HG02840 (cell line): Measurements from ENCODE around the gene CHD2.

Source experiments
- ATAC-seq: cut with Tn5 transposase; IDR thresholded peaks from one replicate; pipeline ENCODE4 v1.9.1; 2021; ENCODE audit warnings: mild to moderate bottlenecking, moderate library complexity, moderate number of reproducible peaks; ENCODE audit not compliant: unreplicated experiment, low FRiP score

CHD2 gene

GRCh38 chr15:93001156-93001555 is 101.0 kb downstream of the CHD2 start:
- no peak for ATAC-seq

GRCh38 chr15:93001881-93002280 is 101.8 kb downstream of the CHD2 start:
- no peak for ATAC-seq

DNA sequence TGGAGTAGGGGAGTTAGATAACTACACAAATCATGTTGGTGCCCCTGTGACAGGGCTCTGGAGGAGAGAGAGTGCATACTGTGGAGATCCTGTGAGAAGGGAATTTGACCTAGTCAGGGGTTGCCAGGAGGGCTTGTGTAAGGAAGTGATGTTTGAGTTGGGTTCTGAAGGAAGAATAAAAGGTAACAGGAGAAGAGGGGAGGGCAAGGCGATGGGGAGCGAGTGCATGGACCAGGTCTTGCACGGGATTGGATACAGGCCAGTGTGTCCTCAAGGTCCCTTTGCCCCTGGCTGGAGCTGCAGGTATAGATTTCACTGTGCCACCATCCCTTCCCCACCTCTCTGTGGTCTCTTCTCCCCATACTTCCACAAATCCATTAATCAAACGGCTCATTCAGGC is 105.0 kb downstream of the CHD2 start:
- no peak for ATAC-seq

GRCh38 chr15:93007994-93008393 is 107.9 kb downstream of the CHD2 start:
- ATAC-seq, result no peak

- ATAC-seq, result no peak
Observed at GRCh38 chr15:93012786-93013185, 112.7 kb downstream of the CHD2 start.

- ATAC-seq, result no peak
Observed at GRCh38 chr15:93017526-93017925, 117.4 kb downstream of the CHD2 start.

- ATAC-seq, result no peak
Observed at GRCh38 chr15:93018574-93018973, 118.5 kb downstream of the CHD2 start.

DNA sequence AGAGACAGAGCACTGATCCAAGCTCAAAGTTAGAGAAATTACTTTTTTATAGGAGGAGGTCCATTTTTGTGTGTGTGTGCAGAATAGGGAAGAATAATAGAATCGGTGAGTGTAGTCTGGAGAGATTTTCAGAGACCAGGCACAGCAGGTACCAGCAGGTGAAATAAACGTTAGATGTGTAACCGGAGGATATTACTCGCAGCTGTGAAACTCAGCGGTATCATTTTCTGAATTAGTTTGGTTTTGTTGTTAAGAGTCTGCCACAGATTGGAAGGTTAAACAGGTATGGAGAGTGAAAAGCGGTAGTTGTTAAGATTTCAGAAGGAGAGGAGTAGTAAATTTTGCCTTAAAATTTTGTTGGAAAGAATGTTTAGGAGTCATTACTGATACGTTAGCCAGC is 119.0 kb downstream of the CHD2 start:
- no peak for ATAC-seq

GRCh38 chr15:93019971-93020370 is 119.8 kb downstream of the CHD2 start:
- no peak for ATAC-seq

GRCh38 chr15:93020976-93021772 is 121.0 kb downstream of the CHD2 start:
- ATAC-seq, result peak; percentile 74

DNA sequence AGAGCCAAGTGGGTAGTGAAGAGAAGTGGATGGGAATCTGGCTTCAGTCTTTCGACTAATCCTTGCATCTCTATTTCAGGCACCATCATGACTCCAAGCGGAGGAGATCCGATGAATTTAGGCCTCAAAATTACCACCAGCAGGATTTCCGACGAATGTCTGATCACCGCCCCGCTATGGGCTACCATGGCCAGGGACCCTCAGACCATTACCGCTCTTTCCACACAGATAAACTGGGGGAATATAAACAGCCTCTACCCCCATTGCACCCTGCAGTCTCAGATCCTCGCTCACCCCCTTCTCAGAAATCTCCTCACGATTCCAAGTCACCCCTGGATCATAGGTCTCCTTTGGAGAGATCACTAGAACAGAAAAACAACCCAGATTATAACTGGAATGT is 124.2 kb downstream of the CHD2 start:
- ATAC-seq, result no peak

GRCh38 chr15:93024716-93025624 is 124.8 kb downstream of the CHD2 start:
- ATAC-seq, result no peak

DNA sequence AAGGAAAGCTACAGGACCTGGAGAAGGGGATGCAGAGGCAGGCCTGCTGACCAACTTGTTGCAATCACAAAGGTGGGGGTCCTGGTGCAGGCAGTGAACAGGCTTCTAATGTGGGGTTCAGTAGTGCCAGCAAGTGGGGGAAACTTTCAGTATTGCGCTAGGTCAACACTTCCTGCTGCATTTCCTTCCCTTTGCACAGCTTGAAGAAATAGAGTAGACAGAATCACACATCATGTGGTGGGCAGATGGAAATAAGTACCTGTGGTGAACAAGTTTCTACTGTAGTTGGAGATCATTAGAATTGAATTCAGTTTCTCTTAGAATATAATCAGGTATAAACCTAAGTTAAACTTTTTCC is 125.5 kb downstream of the CHD2 start:
- ATAC-seq, result no peak

DNA sequence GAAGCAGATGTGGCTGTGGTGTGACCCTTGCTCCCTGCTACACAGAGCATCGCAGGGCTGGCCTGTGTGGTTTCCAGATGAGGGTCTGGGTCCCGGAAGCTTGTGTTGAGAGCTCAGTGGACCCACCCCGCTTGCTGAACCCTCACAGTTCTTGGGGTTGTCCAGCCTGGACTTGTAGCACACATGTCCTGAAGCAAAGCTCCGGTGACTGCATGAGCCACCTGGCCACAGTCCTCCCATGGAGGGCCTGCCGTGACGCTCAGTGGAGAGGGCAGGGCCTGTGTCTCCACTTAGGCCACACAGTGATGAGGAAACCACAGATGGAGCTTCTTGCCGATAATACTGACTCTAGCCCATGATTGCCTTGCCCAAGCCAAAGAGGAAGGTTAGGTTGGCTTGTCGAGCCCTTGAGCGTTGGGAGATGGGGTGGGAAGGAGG is 126.3 kb downstream of the CHD2 start:
- no peak for ATAC-seq

GRCh38 chr15:93027413-93027812 is 127.3 kb downstream of the CHD2 start:
- ATAC-seq, result no peak

- ATAC-seq, result no peak
Observed at GRCh38 chr15:93028111-93028631, 128.0 kb downstream of the CHD2 start.

DNA sequence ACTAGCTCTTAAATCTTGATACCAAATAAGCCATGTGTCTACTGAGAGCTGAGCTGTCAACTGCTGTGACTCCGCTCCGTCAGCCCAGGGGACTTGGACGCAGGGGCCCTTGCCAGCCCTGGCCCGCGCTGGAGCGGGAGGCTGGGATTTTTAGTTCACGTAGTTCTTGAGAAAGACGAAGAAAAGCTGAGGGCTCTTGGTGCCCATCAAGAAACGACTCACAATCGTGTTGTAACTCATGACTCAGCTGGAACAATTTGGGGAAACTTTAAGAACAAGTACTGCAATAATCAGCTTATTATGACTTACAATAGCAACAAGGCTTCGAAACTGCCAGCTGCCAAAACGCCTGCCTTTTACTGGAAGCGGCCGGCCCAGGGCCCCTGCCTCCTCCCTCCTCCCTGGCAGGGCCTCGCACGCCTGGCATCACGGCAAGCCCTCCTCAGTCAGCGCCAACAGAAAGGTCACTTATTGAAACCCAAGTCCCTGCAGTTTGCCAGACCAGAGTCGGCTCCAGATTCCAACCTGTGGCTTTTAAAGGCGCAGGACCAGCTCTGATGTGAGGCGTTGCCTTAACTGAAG is 128.6 kb downstream of the CHD2 start:
- ATAC-seq, result no peak

- no peak for ATAC-seq
Observed at GRCh38 chr15:93029214-93029835, 129.2 kb downstream of the CHD2 start.

GRCh38 chr15:93029836-93030429 is 129.8 kb downstream of the CHD2 start:
- ATAC-seq, result no peak

DNA sequence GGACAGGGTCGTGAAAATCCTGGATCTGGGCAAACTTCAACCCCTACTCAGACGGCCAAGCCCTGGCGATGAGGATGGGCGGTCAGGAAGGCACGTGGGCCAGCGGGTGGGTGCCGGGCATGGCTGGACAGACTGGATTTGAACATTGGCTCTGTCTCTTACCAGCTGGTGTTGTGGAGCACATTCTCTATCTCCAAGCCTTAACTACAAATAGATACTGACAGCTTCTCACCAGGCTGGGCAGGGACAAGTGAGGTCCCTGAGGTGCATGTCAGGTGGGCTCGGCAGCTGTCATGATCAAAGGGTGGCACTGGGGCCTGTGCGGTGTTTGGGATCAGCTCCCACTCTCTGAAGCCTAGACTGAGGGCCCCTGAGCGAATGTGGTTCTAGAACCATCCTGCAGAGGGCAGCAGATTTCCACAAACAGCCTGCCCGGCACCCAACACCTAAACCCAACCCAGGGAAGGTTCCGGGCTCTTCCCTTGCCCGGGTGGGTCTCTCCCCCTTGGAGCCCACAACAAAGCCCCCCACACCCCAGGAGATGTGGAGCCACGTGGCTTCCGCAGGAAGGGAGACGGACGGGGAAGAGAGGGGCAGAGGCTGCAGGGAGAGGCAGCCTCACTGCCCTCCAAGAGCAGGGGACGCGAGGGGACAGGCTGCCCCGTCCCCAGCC is 130.4 kb downstream of the CHD2 start:
- ATAC-seq, result peak; percentile 57
